Measurements from ENCODE around the gene PTTG2.
"Not testable (repeated sequence)": the region's sequence is repeated elsewhere in the genome, so short reads cannot be mapped to it uniquely, and the experiment has no call there.

Gene PTTG2

GRCh38 chr4:37918653-37919052, 41.5 kb upstream of the PTTG2 start:
- peaks cover 4% of the 10 kb centered on the region; the same call in 1 of the 2 replicates for H3K36me3 ChIP-seq (ENCODE audit: insufficient read depth, low read length)
- no peak overlapping the region for H3K9ac ChIP-seq (ENCODE audit: low read depth, low read length, poor library complexity, severe bottlenecking)
- H4K20me1 ChIP-seq (ENCODE audit: insufficient read depth, low read length, poor library complexity, severe bottlenecking), result no peaks in the 10 kb centered on the region
- no peaks in the 10 kb centered on the region for H3K4me1 ChIP-seq (ENCODE audit: insufficient read depth, low read length, poor library complexity, severe bottlenecking)
- no peak for TF ChIP-seq EZH2phosphoT487 (IDR thresholded peaks at IDR 0.05; ENCODE audit: borderline replicate concordance)
- TF ChIP-seq CTCF (conservative IDR thresholded peaks at IDR 0.05; ENCODE audit: low read length), result no peak
- no peak overlapping the region for H3K4me3 ChIP-seq (ENCODE audit: low read length, poor library complexity, severe bottlenecking)
- H3K79me2 ChIP-seq (ENCODE audit: insufficient read depth, low read length), result 0 out of 2 replicates have a peak, but pooled peaks cover 20% of the 10 kb centered on the region
- H2AFZ ChIP-seq (ENCODE audit: low read length), result no peak overlapping the region
- no peaks in the 10 kb centered on the region for H3K9me3 ChIP-seq (ENCODE audit: insufficient read depth, low read depth, low read length)
- H3K9me2 ChIP-seq (replicated peaks; ENCODE audit: low read depth, low read length), result no peaks in the 10 kb centered on the region
- H3K27me3 ChIP-seq (ENCODE audit: insufficient read depth, low read length, poor library complexity, severe bottlenecking), result no peaks in the 10 kb centered on the region
- H3K4me2 ChIP-seq (ENCODE audit: low read depth, low read length, poor library complexity, severe bottlenecking), result no peak overlapping the region
- no peaks in the 10 kb centered on the region for H3F3A ChIP-seq (ENCODE audit: low read depth)

DNA sequence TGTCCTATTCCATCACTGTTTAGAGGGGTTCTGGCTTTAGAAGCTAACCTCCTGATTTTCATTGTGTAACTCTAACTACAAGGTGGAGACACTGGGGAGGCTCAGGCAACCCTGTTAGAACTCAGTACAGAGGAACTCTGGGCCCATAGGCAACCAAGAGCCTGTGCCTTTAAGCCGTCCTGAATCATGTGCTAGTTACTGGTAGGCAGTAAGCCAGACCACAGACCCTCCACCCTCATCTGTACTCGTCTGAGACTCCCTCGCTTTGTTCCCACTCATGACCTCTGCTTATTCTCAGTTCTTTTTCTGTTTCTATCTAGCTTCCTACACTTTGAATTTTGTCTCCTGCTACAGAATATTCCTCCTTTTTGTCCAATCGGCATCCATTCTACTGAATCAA, 37.9 kb upstream of the PTTG2 start:
- H3K79me2 ChIP-seq (ENCODE audit: insufficient read depth, low read length), result 0 out of 2 replicates have a peak, but pooled peaks cover 8% of the 10 kb centered on the region

GRCh38 chr4:37923089-37923488, 37.1 kb upstream of the PTTG2 start:
- not testable (repeated sequence) for H3K9ac ChIP-seq (ENCODE audit: low read depth, low read length, poor library complexity, severe bottlenecking); H2AFZ ChIP-seq (ENCODE audit: low read length)

More for the DNA sequence above, 37.9 kb upstream of the PTTG2 start:
- Histone ChIP-seq H3K4me1 (ENCODE audit: insufficient read depth, low read length, poor library complexity, severe bottlenecking) (no peaks in the 10 kb centered on the region), H3K27me3 (ENCODE audit: insufficient read depth, low read length, poor library complexity, severe bottlenecking) (no peaks in the 10 kb centered on the region), H3K4me2 (ENCODE audit: low read depth, low read length, poor library complexity, severe bottlenecking) (no peak overlapping the region), H2AFZ (ENCODE audit: low read length) (no peak overlapping the region), H4K20me1 (ENCODE audit: insufficient read depth, low read length, poor library complexity, severe bottlenecking) (no peaks in the 10 kb centered on the region), H3K4me3 (ENCODE audit: low read length, poor library complexity, severe bottlenecking) (no peak overlapping the region), H3K9me3 (ENCODE audit: insufficient read depth, low read depth, low read length) (no peaks in the 10 kb centered on the region), H3F3A (ENCODE audit: low read depth) (no peaks in the 10 kb centered on the region), H3K9me2 (replicated peaks; ENCODE audit: low read depth, low read length) (no peaks in the 10 kb centered on the region), H3K36me3 (ENCODE audit: insufficient read depth, low read length) (no peaks in the 10 kb centered on the region), H3K9ac (ENCODE audit: low read depth, low read length, poor library complexity, severe bottlenecking) (no peak overlapping the region)
- TF ChIP-seq EZH2phosphoT487 (IDR thresholded peaks at IDR 0.05; ENCODE audit: borderline replicate concordance) (no peak), CTCF (conservative IDR thresholded peaks at IDR 0.05; ENCODE audit: low read length) (no peak)

DNA sequence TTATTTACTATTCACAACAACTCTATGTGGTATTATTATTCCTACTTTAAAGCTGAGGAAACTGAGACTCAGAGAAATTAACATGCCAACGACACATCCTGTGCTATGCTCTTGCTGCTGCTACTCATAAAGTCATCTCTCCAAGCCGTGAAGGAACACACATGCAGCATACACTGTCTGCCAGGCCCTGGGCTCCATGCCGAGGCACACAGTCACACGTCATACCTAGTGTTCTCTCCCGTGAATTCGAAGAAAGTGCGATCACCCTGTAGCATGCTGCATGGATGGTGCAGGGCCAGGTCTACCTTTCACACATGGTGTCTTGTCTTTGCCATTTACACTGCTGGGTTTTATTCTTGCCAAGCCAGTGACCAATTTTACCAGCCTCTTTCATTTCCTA, 35.3 kb upstream of the PTTG2 start:
- Histone ChIP-seq H3F3A (ENCODE audit: low read depth) (no peaks in the 10 kb centered on the region), H3K9me3 (ENCODE audit: insufficient read depth, low read depth, low read length) (no peaks in the 10 kb centered on the region), H3K27me3 (ENCODE audit: insufficient read depth, low read length, poor library complexity, severe bottlenecking) (no peaks in the 10 kb centered on the region), H3K79me2 (ENCODE audit: insufficient read depth, low read length) (0 out of 2 replicates have a peak, but pooled peaks cover 4% of the 10 kb centered on the region), H3K36me3 (ENCODE audit: insufficient read depth, low read length) (no peaks in the 10 kb centered on the region), H4K20me1 (ENCODE audit: insufficient read depth, low read length, poor library complexity, severe bottlenecking) (peaks cover 18% of the 10 kb centered on the region), H3K4me2 (ENCODE audit: low read depth, low read length, poor library complexity, severe bottlenecking) (no peak overlapping the region), H3K9ac (ENCODE audit: low read depth, low read length, poor library complexity, severe bottlenecking) (no peak overlapping the region), H3K4me3 (ENCODE audit: low read length, poor library complexity, severe bottlenecking) (no peak overlapping the region), H2AFZ (ENCODE audit: low read length) (no peak overlapping the region), H3K4me1 (ENCODE audit: insufficient read depth, low read length, poor library complexity, severe bottlenecking) (peaks cover 14% of the 10 kb centered on the region), H3K9me2 (replicated peaks; ENCODE audit: low read depth, low read length) (no peaks in the 10 kb centered on the region)
- TF ChIP-seq EZH2phosphoT487 (IDR thresholded peaks at IDR 0.05; ENCODE audit: borderline replicate concordance) (no peak), CTCF (conservative IDR thresholded peaks at IDR 0.05; ENCODE audit: low read length) (no peak)

More at GRCh38 chr4:37923089-37923488, 37.1 kb upstream of the PTTG2 start:
- H3K79me2 ChIP-seq (ENCODE audit: insufficient read depth, low read length); H4K20me1 ChIP-seq (ENCODE audit: insufficient read depth, low read length, poor library complexity, severe bottlenecking); H3K36me3 ChIP-seq (ENCODE audit: insufficient read depth, low read length); H3F3A ChIP-seq (ENCODE audit: low read depth); H3K4me2 ChIP-seq (ENCODE audit: low read depth, low read length, poor library complexity, severe bottlenecking); H3K4me1 ChIP-seq (ENCODE audit: insufficient read depth, low read length, poor library complexity, severe bottlenecking); H3K9me2 ChIP-seq (replicated peaks; ENCODE audit: low read depth, low read length); H3K27me3 ChIP-seq (ENCODE audit: insufficient read depth, low read length, poor library complexity, severe bottlenecking); H3K4me3 ChIP-seq (ENCODE audit: low read length, poor library complexity, severe bottlenecking); H3K9me3 ChIP-seq (ENCODE audit: insufficient read depth, low read depth, low read length): not testable (repeated sequence)

Measured in Loucy (cell line).